NOMO-1 treated with DMSO at 0.1 percent for 48 hours (cell line): Measurements from ENCODE around the gene ANLN.
A peak's percentile ranks its signal among the peaks of the same experiment; 100 is the strongest.
"Not testable (repeated sequence)": the region's sequence is repeated elsewhere in the genome, so short reads cannot be mapped to it uniquely, and the experiment has no call there.

Experiments used
- DNase-seq: peaks from one replicate; lab custom pipeline; 2025; ENCODE audit not compliant: unreplicated experiment; lab: John Stamatoyannopoulos, UW

ANLN gene

GRCh38 chr7:36372156-36372555, 17.5 kb upstream of the ANLN start:
- DNase-seq = no peak

- not testable (repeated sequence) for DNase-seq
Measured at GRCh38 chr7:36378555-36378954, 11.1 kb upstream of the ANLN start.

- DNase-seq = no peak
Measured at GRCh38 chr7:36379831-36380504, 9.7 kb upstream of the ANLN start.

- no peak for DNase-seq
Measured at GRCh38 chr7:36381056-36381455, 8.6 kb upstream of the ANLN start.

GRCh38 chr7:36383284-36383683, 6.4 kb upstream of the ANLN start:
- not testable (repeated sequence) for DNase-seq

GRCh38 chr7:36385646-36386045, 4.0 kb upstream of the ANLN start:
- DNase-seq = not testable (repeated sequence)

- DNase-seq = no peak
Measured at GRCh38 chr7:36387435-36388231, 2.0 kb upstream of the ANLN start.

- no peak for DNase-seq
Measured at GRCh38 chr7:36388423-36388822, 1.2 kb upstream of the ANLN start.

GRCh38 chr7:36390199-36391090, 783 bp downstream of the ANLN start:
- peak; percentile 55 for DNase-seq

GRCh38 chr7:36391436-36392198, 2.0 kb downstream of the ANLN start:
- DNase-seq = no peak

- DNase-seq = no peak
Measured at GRCh38 chr7:36393826-36394225, 4.2 kb downstream of the ANLN start.

- no peak for DNase-seq
Measured at GRCh38 chr7:36395171-36395894, 5.7 kb downstream of the ANLN start.

- DNase-seq = no peak
Measured at GRCh38 chr7:36396150-36396549, 6.5 kb downstream of the ANLN start.

GRCh38 chr7:36400036-36400435, 10.4 kb downstream of the ANLN start:
- peak; percentile 83 for DNase-seq

GRCh38 chr7:36400606-36401005, 10.9 kb downstream of the ANLN start:
- DNase-seq = no peak

GRCh38 chr7:36403452-36403851, 13.8 kb downstream of the ANLN start:
- no peak for DNase-seq

- no peak for DNase-seq
Measured at GRCh38 chr7:36404639-36405408, 15.2 kb downstream of the ANLN start.

GRCh38 chr7:36405409-36405803, 15.7 kb downstream of the ANLN start:
- DNase-seq = no peak

- no peak for DNase-seq
Measured at GRCh38 chr7:36406156-36406555, 16.5 kb downstream of the ANLN start.
